ACHN (cell line): ENCODE results near the gene CHAF1B.
A peak's percentile ranks its signal among the peaks of the same experiment; 100 is the strongest.

Source experiments
- DNase-seq: peaks from one replicate; pipeline ENCODE4 v3.0.0-alpha.2; 2015
- in situ Hi-C: cut with HindIII; loops from 2 replicates; pipeline ENCODE4 v1.10.0; 2017; ENCODE audit warnings: low sequenced_read_pairs, low pct_ligation_motif_present, low pct_unique_long_range_greater_than_20kb

The CHAF1B gene

DNA sequence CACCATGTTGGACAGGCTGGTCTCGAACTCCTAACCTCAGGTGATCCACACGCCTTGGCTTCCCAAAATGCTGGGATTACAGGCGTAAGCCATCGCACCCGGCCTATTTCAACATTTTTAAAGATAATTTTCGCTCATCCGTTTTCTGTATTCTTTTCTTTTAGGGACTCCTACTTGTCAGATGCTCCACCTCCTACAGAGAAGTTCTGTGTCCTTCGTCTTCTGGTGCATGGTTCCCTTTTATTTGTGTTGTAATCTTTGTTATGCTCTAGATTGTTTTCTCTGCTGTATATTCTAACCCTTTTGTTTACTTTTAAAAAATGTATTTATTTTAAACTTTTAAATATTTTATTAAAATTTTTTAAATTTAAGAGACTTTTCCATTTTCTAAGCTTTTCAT lies 66.3 kb downstream of the CHAF1B start:
- in situ Hi-C loops, result no loop called here
- no peak for DNase-seq

DNA sequence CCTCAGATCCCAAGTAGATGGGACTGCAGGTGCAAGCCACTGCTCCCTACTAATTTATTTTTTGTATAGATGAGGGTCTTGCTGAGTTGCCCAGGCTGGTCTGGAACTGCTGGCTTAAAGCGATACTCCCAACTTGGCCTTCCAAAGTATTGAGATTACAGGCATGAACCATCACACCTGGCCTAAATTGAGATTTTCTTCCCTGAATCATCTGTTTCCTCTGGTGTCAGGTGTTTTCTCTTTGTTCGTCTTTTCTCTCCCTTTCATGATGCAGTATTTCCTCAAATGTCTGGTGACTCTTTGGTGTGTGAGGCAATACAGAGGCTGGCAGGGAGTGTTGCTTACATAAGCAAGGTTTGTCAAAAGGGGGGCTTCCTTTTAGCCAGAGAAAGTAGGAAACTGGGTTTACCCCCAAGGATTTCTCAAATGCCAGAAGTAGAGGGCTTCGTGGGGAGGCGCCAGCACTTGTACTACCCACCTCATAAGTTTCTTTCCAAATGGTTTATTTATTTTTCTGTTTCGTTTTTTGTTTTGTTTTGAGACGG lies 67.2 kb downstream of the CHAF1B start:
- in situ Hi-C loops, result no loop called here
- no peak for DNase-seq

DNA sequence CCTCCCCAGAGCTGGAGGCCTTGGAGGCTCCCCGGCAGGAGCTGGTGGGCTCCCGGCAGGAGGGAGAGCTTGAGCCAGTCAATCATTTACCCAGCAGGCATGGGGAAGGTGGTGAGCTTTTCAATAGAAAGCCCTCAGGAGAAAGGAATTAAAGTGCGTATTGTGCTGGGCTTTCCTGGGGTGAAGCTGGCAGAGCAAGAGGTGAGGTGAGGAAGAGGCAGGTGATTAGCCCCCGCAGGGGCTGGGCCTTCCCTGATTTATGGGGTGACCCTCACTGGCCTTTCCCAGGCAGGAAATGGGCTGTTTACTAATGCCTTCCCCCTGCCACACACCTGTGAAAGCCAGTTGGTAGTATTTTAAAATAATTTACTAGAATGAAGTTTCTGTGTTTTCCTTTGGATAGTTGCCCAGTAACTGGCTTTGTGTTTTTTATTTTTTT lies 68.9 kb downstream of the CHAF1B start:
- in situ Hi-C loops, result no loop called here
- no peak for DNase-seq

DNA sequence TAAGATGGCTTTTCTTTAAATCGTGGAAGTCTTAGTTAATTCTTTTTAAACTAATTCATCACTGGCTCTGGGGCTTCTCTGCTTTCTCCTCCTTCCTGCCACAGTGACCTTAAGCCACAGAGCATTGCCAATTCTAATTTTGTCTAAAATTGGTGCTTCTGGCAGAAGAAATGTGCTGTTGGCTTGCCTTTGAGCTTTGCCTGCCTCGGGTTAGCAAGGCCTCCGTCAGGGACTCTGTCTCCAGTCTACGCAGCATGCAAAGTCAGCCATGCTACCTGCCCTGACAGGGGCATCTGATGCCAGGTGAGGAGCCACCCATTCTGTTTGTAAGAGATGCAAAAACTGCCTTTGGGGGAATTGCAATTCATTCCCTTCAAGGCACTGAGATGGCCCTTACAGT lies 69.5 kb downstream of the CHAF1B start:
- in situ Hi-C loops, result no loop called here
- DNase-seq, result no peak

DNA sequence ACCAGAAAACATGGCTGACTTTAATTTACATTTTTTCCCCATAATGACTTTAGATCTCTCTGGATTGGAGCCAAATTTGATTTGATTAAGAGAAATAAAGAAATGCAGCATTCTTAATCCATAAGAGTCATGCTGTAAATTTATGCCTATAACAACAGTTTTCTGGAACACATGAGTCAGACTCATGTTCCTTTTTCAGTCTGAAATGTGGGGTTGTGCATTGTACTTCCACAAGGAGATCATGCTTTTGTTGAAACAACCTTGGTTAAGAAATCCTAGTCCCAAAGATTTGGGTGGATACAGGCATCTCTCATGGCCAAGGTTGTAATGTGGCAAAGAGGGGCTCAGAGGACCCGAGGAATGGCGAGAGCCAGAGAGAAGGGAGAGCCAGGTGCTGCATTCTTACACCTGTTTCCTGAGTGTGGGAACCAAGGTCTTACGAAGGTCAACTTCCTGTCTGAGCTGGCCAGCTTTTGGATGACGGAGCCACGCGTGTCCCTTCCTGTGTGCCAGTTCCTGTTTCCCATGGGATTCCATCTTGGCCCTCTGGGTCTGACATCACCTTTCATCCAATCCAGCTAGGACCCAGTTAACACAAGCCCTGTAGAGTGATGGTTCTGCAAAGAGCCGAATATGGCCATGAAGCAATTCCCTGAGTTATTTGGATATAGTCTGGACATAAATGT lies 71.7 kb downstream of the CHAF1B start:
- DNase-seq, result no peak
- in situ Hi-C loops, result no loop called here

DNA sequence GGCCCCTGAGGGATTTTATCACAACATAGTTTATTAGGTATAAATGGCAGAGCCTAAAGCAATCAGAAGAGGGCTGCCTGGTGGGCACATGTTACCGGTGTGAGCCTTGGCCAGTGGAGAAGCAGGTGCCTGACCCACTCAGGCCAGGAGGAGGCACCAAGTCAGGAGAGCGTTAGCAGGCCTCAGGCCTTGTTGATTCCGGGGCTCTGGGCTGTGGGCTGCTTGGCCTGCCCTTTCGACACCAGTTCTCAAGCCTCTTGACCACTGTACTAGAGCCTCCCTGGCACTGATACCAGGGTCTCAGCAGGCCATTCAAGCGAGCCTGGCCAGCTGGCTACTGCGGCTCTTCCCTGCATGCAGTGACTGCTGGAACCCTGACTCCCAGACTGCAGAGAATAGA lies 73.9 kb downstream of the CHAF1B start:
- DNase-seq, result no peak
- in situ Hi-C loops, result no loop called here

DNA sequence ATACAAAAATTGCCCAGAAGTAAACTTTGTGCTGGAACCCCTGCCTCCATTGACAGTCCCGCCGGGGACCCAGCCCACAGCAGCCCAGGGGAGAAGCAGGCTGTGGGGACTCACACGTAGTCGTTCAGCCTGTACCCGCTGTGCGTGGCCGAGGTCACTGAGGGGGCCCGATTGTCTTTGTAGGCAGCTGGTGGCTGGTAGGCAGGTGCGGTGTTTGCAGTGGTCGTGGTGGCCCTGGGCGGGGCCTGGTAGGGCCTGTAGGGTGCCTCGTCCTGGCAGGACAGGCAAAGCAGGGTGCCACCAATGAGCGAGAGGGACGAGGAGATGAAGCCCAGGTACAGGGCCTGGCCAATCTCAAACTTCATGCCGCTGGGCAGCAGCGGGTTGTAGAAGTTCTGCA lies 75.7 kb downstream of the CHAF1B start:
- DNase-seq, result no peak
- in situ Hi-C loops, result no loop called here

DNA sequence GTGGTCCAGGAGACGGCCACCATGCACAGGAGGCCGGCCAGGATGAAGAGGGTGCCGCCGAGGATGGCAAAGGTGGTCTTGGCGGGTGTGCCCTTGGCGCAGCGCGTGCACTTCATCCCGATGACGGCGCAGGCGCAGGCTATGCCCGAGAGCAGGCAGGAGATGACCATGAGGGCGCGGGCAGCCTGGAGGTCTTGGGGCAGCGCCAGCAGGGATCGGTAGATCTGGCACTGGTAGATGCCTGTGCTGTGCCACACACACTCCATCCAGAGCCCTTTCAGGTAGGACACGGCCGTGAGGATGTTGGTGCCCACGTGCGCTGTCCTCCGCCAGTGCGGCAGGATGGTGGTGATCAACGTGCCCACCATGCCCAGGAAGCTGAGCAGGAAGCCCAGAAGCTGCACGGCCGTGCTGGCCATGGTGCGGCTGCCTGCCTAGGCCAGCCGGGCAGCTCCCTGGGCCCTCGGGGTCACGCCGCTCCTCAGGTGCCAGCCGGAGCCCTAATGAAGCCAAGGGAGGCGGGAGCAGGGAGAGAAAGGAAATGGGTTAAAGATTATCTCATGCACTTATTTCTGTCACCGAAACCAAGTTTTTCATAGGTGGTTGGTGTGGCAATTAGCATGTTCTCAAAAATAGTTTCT lies 76.2 kb downstream of the CHAF1B start:
- DNase-seq, result no peak

DNA sequence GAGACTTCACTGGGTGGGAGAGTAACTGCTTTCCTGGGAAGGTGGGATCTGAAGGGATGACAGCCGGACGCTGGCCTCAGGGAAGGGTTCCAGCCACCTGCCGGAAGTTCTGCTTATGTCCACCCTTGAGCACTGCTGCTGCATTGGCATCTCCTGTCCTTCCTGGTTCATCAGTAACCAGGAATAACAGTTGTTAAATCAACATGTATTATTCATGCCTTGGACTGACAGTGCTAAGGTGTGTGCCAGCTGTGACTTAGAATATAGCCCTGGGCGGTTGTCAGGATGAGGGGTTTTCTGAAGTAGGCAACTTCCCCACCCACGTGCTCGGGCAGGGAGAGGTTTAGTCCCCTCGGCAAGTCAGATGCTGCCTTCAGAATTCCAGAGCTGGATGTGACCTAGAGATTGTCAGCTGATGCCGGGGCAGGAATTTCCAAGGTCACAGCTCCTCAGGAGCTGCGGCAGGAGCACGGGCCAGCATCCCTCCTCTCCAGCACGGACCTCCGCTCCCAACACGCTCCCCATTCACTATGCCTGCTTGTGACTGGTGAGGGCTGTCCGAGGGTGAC lies 76.8 kb downstream of the CHAF1B start:
- in situ Hi-C loops, result no loop called here
- DNase-seq, result peak; percentile 14

More for the DNA sequence above, 76.2 kb downstream of the CHAF1B start:
- in situ Hi-C loops, result no loop called here

DNA sequence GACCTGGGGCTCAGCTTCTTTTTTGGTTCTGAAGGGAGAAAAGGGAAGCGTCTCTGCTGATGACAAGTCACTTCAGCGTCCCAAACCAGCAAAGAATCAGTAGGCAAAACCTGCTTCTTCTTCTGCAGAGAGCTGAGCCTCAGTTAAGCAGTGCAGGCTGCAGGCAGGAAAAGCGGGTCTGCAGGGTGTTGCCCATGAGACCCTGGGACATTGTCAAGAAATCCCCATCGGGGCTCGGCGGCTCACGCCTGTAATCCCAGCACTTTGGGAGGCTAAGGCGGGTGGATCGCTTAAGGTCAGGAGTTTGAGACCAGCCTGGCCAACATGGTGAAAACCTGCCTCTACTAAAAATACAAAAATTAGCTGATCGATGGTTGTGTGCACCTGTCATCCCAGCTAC lies 78.0 kb downstream of the CHAF1B start:
- no peak for DNase-seq
- in situ Hi-C loops, result no loop called here

DNA sequence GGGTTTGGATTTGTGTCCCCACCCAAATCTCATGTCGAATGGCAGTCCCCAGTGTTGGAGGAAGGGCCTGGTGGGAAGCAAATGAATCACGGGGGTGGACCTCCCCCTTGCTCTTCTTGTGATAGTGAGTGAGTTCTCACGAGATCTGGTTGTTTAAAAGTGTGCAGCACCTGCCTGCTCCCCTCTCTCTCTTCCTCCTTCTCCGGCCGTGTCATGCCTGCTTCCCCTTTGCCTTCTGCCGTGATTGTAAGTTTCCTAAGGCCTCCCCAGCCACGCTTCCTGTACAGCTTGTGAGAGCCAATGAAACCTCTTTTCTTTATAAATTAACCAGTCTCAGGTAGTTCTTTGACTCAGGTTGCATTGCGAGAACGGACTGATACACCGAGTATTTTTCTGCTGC lies 78.8 kb downstream of the CHAF1B start:
- in situ Hi-C loops, result no loop called here
- no peak for DNase-seq

DNA sequence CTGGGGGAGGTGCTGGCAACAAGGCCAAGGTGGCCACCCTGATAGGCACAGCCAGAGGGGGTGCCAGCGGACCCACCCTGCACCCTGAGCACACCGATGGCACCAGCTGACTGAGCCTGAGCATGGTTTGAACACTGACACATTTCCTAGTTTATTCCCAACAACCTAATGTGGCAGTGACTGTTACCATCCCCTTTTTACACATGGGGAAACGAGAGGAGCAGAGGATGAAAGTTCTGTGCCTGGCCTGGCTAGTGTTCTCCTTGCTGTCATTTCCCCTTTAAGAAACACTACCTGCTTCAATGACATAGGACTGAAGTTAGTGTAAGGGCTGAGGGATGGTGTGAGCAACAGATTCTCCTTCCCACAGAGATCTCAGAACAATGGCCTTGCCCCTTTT lies 79.4 kb downstream of the CHAF1B start:
- no peak for DNase-seq
- in situ Hi-C loops, result no loop called here

DNA sequence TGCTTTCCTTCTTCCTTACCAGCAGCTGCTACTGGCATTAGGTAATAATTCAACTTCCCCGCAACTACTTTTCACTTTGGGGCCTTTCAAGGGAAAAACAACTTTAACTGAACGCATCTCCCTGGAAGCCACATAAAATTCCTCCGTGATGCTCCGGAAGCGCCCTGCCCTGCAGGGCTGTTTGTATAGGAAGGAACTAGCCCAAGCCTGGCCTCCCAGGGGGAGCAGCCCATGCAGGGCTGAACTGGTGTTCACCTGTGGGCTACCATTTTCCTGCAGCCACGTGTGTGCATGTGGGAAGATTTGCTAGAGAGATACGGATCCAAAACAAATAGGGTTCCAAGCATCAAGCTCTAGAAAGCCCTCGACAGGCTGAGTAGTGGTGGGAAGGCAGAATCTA lies 80.3 kb downstream of the CHAF1B start:
- in situ Hi-C loops, result no loop called here
- no peak for DNase-seq

DNA sequence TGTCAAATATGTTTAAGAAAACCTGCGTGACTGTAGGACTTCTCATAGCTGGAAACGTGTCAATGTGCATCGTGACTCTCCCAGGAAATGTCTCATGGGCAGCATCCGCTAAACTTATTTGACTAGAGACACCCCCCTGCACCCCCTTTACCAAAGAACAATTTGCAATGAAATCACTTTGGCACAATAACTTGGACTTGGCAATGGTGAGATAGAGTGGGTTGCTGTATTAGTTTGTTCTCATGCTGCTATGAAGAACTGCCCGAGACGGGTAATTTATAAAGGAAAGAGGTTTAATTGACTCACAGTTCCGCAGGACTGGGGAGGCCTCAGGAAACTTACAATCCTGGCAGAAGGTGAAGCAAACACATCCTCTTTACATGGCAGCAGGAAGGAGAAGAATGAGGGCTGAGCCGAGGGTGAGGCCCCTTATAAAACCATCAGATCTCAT lies 80.9 kb downstream of the CHAF1B start:
- in situ Hi-C loops, result no loop called here
- no peak for DNase-seq
